ENCODE results near the gene CCDC141.
A peak's percentile ranks its signal among the peaks of the same experiment; 100 is the strongest.

CCDC141 gene

GRCh38 chr2:178819992-178820391 lies 229.9 kb downstream of the CCDC141 start:
- no peak for DNase-seq

- DNase-seq = no peak
Observed at GRCh38 chr2:178819147-178819875, 230.6 kb downstream of the CCDC141 start.

- DNase-seq = no peak
Observed at GRCh38 chr2:178811901-178812300, 238.0 kb downstream of the CCDC141 start.

- DNase-seq = no peak
Observed at GRCh38 chr2:178811045-178811444, 238.9 kb downstream of the CCDC141 start.

- no peak for DNase-seq
Observed at GRCh38 chr2:178810422-178810821, 239.5 kb downstream of the CCDC141 start.

GRCh38 chr2:178807227-178808008 lies 242.5 kb downstream of the CCDC141 start, which contains the start of gene TTN:
TTN (minus strand) TSS chr2:178807423; CDS start chr2:178804642, 2,781 bp downstream.
- peak in 1 of 2 experiments; percentile 22 for DNase-seq

GRCh38 chr2:178806543-178806942 lies 243.4 kb downstream of the CCDC141 start:
- DNase-seq = peak in 1 of 2 experiments; percentile 12

GRCh38 chr2:178805457-178805856 lies 244.5 kb downstream of the CCDC141 start:
- no peak for DNase-seq

GRCh38 chr2:178804791-178805190 lies 245.1 kb downstream of the CCDC141 start:
- peak in 1 of 2 experiments; percentile 14 for DNase-seq

GRCh38 chr2:178800510-178800909 lies 249.4 kb downstream of the CCDC141 start:
- DNase-seq = no peak

- DNase-seq = no peak
Observed at GRCh38 chr2:178799305-178799704, 250.6 kb downstream of the CCDC141 start.

- peak in 1 of 2 experiments; percentile 45 for DNase-seq
Observed at GRCh38 chr2:178796079-178796677, 253.8 kb downstream of the CCDC141 start.

- DNase-seq = no peak
Observed at GRCh38 chr2:178787934-178788333, 262.0 kb downstream of the CCDC141 start.

GRCh38 chr2:178787155-178787554 lies 262.8 kb downstream of the CCDC141 start:
- DNase-seq = no peak

GRCh38 chr2:178783889-178784288 lies 266.0 kb downstream of the CCDC141 start:
- DNase-seq = no peak

GRCh38 chr2:178782236-178782635 lies 267.7 kb downstream of the CCDC141 start:
- DNase-seq = no peak
